ENCODE data around the gene ZCCHC18.
A peak's percentile ranks its signal among the peaks of the same experiment; 100 is the strongest.

The ZCCHC18 gene

DNA sequence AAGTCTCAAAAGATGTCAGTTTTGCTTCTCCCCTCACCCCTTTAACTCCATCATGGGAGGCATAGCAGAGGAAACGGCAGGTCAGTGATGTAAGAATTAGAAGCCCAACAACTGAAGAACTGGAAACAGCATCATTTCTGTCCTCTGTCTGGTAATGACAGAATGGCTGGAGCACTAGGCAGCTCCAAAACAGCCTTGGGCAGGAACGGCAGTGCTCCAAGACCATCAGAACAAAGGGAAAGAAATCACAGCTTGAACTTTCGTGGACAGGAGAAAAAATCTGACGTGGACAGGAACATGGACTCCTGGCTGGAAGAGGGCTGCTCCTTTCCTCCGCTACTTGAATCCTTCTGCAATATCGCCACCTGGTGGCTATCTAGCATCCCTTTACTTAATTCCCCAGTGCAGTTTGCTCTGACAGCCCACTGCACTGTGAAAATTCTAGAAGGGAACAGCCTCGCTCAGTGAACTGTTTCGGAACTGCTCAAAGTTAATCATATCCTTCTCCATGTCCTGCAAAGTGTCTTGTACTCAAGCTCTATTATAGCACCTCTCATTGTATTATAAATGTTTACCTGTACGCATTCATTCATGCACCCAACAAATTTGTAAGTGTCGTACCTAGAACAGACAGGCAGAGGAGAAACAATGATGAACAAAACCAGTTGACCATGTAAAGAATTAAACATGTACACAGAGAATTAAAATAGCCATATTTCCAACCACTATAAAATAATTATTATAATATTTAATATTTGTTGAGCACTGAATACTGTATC is 24.1 kb downstream of the ZCCHC18 start:
- DNase-seq (ENCODE audit: low read depth in 1 of 2, low spot score in 1 of 2), result peak in 1 of 2 experiments; percentile 58
- Histone ChIP-seq H3K27ac (replicated peaks) (no peak overlapping the region), H3K27me3 (ENCODE audit: insufficient read depth, poor library complexity, severe bottlenecking) (no peaks in the 10 kb centered on the region), H3K4me3 (replicated peaks; ENCODE audit: insufficient read depth, low read length) (no peak overlapping the region)
- TF ChIP-seq GABPA (IDR thresholded peaks at IDR 0.05; ENCODE audit: low read depth) (no peak), SPI1 (IDR thresholded peaks at IDR 0.05; ENCODE audit: borderline replicate concordance, low read depth) (no peak)
- TF ChIP-seq, protein P1, sequence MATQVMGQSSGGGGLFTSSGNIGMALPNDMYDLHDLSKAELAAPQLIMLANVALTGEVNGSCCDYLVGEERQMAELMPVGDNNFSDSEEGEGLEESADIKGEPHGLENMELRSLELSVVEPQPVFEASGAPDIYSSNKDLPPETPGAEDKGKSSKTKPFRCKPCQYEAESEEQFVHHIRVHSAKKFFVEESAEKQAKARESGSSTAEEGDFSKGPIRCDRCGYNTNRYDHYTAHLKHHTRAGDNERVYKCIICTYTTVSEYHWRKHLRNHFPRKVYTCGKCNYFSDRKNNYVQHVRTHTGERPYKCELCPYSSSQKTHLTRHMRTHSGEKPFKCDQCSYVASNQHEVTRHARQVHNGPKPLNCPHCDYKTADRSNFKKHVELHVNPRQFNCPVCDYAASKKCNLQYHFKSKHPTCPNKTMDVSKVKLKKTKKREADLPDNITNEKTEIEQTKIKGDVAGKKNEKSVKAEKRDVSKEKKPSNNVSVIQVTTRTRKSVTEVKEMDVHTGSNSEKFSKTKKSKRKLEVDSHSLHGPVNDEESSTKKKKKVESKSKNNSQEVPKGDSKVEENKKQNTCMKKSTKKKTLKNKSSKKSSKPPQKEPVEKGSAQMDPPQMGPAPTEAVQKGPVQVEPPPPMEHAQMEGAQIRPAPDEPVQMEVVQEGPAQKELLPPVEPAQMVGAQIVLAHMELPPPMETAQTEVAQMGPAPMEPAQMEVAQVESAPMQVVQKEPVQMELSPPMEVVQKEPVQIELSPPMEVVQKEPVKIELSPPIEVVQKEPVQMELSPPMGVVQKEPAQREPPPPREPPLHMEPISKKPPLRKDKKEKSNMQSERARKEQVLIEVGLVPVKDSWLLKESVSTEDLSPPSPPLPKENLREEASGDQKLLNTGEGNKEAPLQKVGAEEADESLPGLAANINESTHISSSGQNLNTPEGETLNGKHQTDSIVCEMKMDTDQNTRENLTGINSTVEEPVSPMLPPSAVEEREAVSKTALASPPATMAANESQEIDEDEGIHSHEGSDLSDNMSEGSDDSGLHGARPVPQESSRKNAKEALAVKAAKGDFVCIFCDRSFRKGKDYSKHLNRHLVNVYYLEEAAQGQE (IDR thresholded peaks at IDR 0.05; ENCODE audit: insufficient replicate concordance, low read depth), result no peak
- TF ChIP-seq, protein P2, sequence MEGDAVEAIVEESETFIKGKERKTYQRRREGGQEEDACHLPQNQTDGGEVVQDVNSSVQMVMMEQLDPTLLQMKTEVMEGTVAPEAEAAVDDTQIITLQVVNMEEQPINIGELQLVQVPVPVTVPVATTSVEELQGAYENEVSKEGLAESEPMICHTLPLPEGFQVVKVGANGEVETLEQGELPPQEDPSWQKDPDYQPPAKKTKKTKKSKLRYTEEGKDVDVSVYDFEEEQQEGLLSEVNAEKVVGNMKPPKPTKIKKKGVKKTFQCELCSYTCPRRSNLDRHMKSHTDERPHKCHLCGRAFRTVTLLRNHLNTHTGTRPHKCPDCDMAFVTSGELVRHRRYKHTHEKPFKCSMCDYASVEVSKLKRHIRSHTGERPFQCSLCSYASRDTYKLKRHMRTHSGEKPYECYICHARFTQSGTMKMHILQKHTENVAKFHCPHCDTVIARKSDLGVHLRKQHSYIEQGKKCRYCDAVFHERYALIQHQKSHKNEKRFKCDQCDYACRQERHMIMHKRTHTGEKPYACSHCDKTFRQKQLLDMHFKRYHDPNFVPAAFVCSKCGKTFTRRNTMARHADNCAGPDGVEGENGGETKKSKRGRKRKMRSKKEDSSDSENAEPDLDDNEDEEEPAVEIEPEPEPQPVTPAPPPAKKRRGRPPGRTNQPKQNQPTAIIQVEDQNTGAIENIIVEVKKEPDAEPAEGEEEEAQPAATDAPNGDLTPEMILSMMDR (IDR thresholded peaks at IDR 0.05; ENCODE audit: insufficient read depth, low read length), result peak; percentile 42

DNA sequence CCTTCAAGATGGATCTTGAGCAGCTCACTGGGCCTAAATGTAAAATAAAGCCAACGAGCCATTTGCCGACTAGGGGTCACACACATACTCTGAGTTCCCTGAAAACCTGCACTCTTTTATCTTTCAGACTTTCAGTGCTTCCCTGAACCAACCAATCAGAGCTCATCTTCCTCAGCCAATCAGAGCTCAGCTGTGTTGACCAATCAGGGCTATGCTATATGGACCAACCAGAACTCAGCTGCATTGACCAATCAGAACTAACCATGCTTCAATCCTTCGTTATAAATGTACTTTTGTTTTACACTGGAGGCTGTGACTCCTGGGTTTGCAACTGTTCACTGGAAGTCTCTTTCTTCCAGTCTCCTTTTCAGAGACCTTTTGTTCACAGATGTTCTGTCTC is 25.2 kb downstream of the ZCCHC18 start:
- no peak overlapping the region for H3K27ac ChIP-seq (replicated peaks)
- TF ChIP-seq, protein P2 (IDR thresholded peaks at IDR 0.05; ENCODE audit: insufficient read depth, low read length), result no peak
- TF ChIP-seq SPI1 (IDR thresholded peaks at IDR 0.05; ENCODE audit: borderline replicate concordance, low read depth) (no peak), POLR2AphosphoS5 (IDR thresholded peaks at IDR 0.05; ENCODE audit: low read depth) (no peak), GABPA (IDR thresholded peaks at IDR 0.05; ENCODE audit: low read depth) (no peak)
- TF ChIP-seq, protein P1 (IDR thresholded peaks at IDR 0.05; ENCODE audit: insufficient replicate concordance, low read depth), result no peak
- H3K4me3 ChIP-seq (replicated peaks; ENCODE audit: insufficient read depth, low read length), result no peak overlapping the region
- H3K27me3 ChIP-seq (ENCODE audit: insufficient read depth, poor library complexity, severe bottlenecking), result no peaks in the 10 kb centered on the region
- no peak for DNase-seq (ENCODE audit: low read depth in 1 of 2, low spot score in 1 of 2)

DNA sequence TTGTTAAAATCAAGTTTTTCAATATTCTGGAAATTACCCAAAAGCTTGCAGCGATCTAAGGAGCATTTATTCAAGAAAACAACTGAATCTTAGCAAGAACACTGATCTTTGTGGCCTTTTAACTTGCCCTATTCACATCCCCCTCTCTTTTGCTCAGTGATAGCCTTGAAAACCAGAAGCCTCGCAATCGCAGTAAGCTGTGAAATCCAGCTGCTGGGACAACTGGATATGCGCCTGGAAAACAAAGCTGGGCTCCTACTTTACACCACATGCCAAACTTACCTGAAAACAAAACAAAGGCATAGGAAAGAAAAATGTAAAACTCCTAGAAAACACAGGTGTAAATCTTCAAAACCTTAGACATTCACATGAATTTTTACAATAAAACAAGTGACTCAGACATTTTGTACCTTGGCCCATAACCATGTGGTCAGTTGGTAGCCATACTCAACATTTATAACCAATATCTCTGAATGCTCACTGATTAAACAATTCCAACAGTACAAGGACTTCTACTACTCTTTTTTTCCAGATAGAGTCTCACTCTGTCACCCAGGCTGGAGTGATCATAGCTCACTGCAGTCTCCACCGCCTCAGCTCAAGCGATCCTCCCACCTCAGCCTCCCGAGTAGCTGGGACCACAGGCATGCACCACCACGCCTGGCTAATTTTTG is 28.9 kb downstream of the ZCCHC18 start:
- Histone ChIP-seq H3K4me3 (replicated peaks; ENCODE audit: insufficient read depth, low read length) (no peak overlapping the region), H3K27ac (replicated peaks) (no peak overlapping the region), H3K27me3 (ENCODE audit: insufficient read depth, poor library complexity, severe bottlenecking) (no peaks in the 10 kb centered on the region)
- DNase-seq (ENCODE audit: low read depth in 1 of 2, low spot score in 1 of 2), result no peak
- TF ChIP-seq POLR2AphosphoS5 (IDR thresholded peaks at IDR 0.05; ENCODE audit: low read depth), result no peak
- no peak for TF ChIP-seq SPI1 (IDR thresholded peaks at IDR 0.05; ENCODE audit: borderline replicate concordance, low read depth)
- TF ChIP-seq, protein P2 (IDR thresholded peaks at IDR 0.05; ENCODE audit: insufficient read depth, low read length), result no peak
- no peak for TF ChIP-seq GABPA (IDR thresholded peaks at IDR 0.05; ENCODE audit: low read depth)
- TF ChIP-seq, protein P1 (IDR thresholded peaks at IDR 0.05; ENCODE audit: insufficient replicate concordance, low read depth), result no peak
